NCI-H510A (cell line): Measurements from ENCODE around the gene ZNF317.
"Not testable (repeated sequence)": the region's sequence is repeated elsewhere in the genome, so short reads cannot be mapped to it uniquely, and the experiment has no call there.

Experiments
- DNase-seq: peaks from one replicate; lab custom pipeline; 2025; lab: John Stamatoyannopoulos, UW

Gene ZNF317

DNA sequence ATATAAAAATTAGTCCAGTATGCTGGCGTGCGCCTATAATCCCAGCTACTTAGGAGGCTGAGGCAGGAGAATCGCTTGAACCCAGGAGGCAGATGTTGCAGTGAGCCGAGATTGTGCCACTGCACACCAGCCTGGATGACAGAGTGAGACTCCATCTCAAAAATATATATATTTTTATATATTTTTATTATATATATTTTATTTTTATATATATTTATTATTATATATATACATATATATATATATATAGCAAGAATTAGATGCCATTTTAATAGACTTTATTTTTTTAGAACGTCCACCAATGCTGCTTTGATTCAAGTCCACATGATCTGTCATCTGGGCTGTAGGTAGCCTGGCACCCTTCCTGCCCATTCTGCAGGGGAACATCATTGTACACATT lies 35.1 kb downstream of the ZNF317 start:
- no peak for DNase-seq

- no peak for DNase-seq
These were observed 38.7 kb downstream of the ZNF317 start, which contains the start of gene OR7D2 for GRCh38 chr19:9178901-9179300. Gene OR7D2, plus strand, starts transcription at chr19:9178979. Its CDS starts 6,803 bp downstream, at chr19:9185782.

- DNase-seq, result no peak
These were observed 42.8 kb downstream of the ZNF317 start for GRCh38 chr19:9183000-9183399.

DNA sequence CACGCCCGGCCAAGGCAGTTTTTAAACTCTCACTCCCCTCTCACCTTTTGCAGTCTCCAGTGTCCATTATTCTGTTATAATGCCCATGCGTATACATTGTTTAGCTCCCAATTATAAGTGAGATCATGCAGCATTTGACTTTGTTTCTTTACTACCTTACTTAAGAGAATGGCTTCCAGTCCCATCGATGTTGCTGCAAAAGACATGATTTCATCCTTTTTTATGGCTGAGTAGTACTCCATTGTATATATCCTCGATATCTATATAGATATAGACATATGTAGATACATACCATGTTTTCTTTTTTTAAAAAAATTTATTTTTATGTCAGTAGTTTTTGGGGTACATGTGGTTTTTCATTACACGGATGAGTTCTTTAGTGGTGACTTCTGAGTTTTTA lies 47.0 kb downstream of the ZNF317 start:
- DNase-seq, result no peak

- DNase-seq, result no peak
These were observed 49.3 kb downstream of the ZNF317 start for GRCh38 chr19:9189535-9189934.

DNA sequence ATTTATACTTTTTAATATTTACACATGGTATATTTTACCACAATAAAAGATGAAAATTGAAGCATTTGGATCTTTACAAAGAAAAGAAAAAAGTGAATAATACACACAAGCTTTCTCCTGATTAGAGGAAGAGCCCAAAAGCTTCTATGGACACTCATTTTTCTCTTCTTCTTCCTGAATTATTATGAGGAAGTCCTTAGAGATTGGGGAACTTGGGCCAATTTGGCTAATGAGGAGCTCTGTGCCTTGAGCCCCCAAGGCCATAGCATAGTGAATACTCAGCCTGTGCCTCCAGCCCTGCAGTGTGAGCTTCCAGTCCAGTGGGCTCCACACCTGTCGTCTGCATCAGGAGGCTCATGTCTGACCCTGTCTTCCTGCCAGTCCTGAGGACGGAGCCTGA lies 57.8 kb downstream of the ZNF317 start:
- not testable (repeated sequence) for DNase-seq

DNA sequence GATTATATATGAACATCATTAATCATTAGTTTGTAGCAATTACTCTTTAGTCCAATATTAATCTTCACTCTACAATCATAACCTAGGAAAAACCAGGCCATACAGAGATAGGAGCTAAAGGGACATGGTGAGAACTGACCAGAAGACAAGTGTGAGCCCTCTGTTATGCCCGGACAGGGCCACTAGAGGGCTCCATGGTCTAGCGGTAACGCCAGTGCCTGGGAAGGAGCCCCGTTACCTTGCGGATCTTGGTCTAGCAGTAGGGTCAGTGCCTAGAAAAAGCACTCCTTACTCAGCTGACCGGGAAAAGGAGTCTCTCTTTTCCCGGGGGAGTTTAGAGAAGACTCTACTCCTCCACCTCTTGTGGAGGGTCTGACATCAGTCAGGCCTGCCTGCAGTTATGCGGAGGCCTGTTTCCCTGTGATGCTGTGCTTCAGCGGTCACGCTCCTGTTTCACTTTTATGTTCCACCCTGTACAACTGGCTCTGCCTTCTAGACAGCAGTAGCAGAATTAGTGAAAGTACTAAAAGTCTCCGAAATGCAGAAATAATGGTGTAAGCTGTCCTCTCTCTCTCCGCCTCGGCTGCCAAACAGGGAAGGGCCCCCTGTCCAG lies 65.4 kb downstream of the ZNF317 start:
- DNase-seq, result peak; percentile 6
